OCI-LY1 (cell line): Measurements from ENCODE around the gene TSR1.

Experiments
- H2AFZ ChIP-seq: fragments of 200-600 bp; sonication (generic), shearing (Covaris generic); 2 replicates; pipeline ENCODE4 v1.6.0; 2014; ENCODE audit warnings: antibody characterized with exemption, mild to moderate bottlenecking, low read length
- H3F3A ChIP-seq: fragments of 200-600 bp; sonication (generic), shearing (Covaris generic); 2 replicates; pipeline ENCODE4 v1.6.0; 2014; ENCODE audit warnings: mild to moderate bottlenecking, antibody characterized with exemption, low read length, moderate library complexity; ENCODE audit not compliant: insufficient read depth
- H3K27ac ChIP-seq: fragments of 200-600 bp; sonication (generic); 2 replicates; pipeline ENCODE4 v1.5.1; 2014; ENCODE audit warnings: low read length, mixed run types, mild to moderate bottlenecking, low read depth; ENCODE audit not compliant: poor library complexity, severe bottlenecking
- H3K27me3 ChIP-seq: fragments of 200-600 bp; sonication (generic); 2 replicates; pipeline ENCODE4 v1.6.0; 2014; ENCODE audit warnings: antibody characterized with exemption, mild to moderate bottlenecking, low read length, moderate library complexity; ENCODE audit not compliant: insufficient read depth
- H3K36me3 ChIP-seq: fragments of 200-600 bp; sonication (generic); 2 replicates; pipeline ENCODE4 v1.6.1; 2014; ENCODE audit warnings: mild to moderate bottlenecking, antibody characterized with exemption, low read length, moderate library complexity, mixed read lengths; ENCODE audit not compliant: insufficient read depth
- H3K4me1 ChIP-seq: fragments of 200-600 bp; sonication (generic); 2 replicates; pipeline ENCODE4 v1.5.1; 2014; ENCODE audit warnings: mild to moderate bottlenecking, low read length, moderate library complexity; ENCODE audit not compliant: insufficient read depth, severe bottlenecking
- H3K4me2 ChIP-seq: fragments of 200-600 bp; sonication (generic), shearing (Covaris generic); 2 replicates; pipeline ENCODE4 v1.6.1; 2014; ENCODE audit warnings: low read length
- H3K4me3 ChIP-seq: fragments of 200-600 bp; sonication (generic); 2 replicates; pipeline ENCODE4 v1.5.1; 2014; ENCODE audit warnings: low read length, low read depth, mild to moderate bottlenecking, mixed read lengths; ENCODE audit not compliant: poor library complexity, severe bottlenecking
- H3K79me2 ChIP-seq: fragments of 200-600 bp; shearing (Covaris generic); 2 replicates; pipeline ENCODE4 v1.6.1; 2016; ENCODE audit warnings: mixed run types, low read length, mixed read lengths; ENCODE audit not compliant: insufficient read depth
- H3K9ac ChIP-seq: fragments of 200-600 bp; sonication (generic), shearing (Covaris generic); 2 replicates; pipeline ENCODE4 v1.6.1; 2014; ENCODE audit warnings: mild to moderate bottlenecking, low read length, mixed read lengths
- H3K9me2 ChIP-seq: fragments of 200-600 bp; sonication (generic), shearing (Covaris generic); 2 replicates; pipeline ENCODE4 v1.6.1; 2014; ENCODE audit warnings: low read depth, mild to moderate bottlenecking, low read length, mixed read lengths
- H3K9me3 ChIP-seq: fragments of 200-600 bp; shearing (Covaris generic); 2 replicates; pipeline ENCODE4 v1.6.1; 2014; ENCODE audit warnings: low read length, mixed read lengths
- H4K20me1 ChIP-seq: fragments of 200-600 bp; sonication (generic), shearing (Covaris generic); 2 replicates; pipeline ENCODE4 v1.6.0; 2016; ENCODE audit warnings: mild to moderate bottlenecking, low read length; ENCODE audit not compliant: insufficient read depth
- CTCF ChIP-seq: fragments of 200-600 bp; sonication (generic), shearing (Covaris generic); IDR thresholded peaks from 2 replicates; pipeline ENCODE4 v1.5.1; 2017; ENCODE audit warnings: mild to moderate bottlenecking, antibody characterized with exemption, low read length, moderate library complexity, mixed read lengths
- EZH2 ChIP-seq: fragments of 200-600 bp; sonication (generic), shearing (Covaris generic); IDR thresholded peaks from 2 replicates; pipeline ENCODE4 v1.8.0; 2017; ENCODE audit warnings: borderline replicate concordance, mixed run types, mild to moderate bottlenecking, antibody characterized with exemption, low read length, moderate library complexity, mixed read lengths

TSR1 gene

GRCh38 chr17:2299136-2299535 is 37.1 kb downstream of the TSR1 start:
- peaks cover 58% of the 10 kb centered on the region for H3K36me3 ChIP-seq
- H2AFZ ChIP-seq, result no peak overlapping the region
- no peak overlapping the region for H3K9ac ChIP-seq
- peaks cover 11% of the 10 kb centered on the region for H3K4me1 ChIP-seq
- TF ChIP-seq EZH2, result no peak
- no peak for TF ChIP-seq CTCF
- no peak overlapping the region for H3K4me2 ChIP-seq
- H3K79me2 ChIP-seq, result 0 out of 2 replicates have a peak, but pooled peaks cover 7% of the 10 kb centered on the region
- H3K27me3 ChIP-seq, result no peaks in the 10 kb centered on the region
- no peaks in the 10 kb centered on the region for H3K9me3 ChIP-seq
- H4K20me1 ChIP-seq, result no peaks in the 10 kb centered on the region; the same call in 1 of the 2 replicates
- H3K27ac ChIP-seq, result no peak overlapping the region
- H3K4me3 ChIP-seq, result no peak overlapping the region
- H3K9me2 ChIP-seq, result no peaks in the 10 kb centered on the region
- H3F3A ChIP-seq, result no peaks in the 10 kb centered on the region

DNA sequence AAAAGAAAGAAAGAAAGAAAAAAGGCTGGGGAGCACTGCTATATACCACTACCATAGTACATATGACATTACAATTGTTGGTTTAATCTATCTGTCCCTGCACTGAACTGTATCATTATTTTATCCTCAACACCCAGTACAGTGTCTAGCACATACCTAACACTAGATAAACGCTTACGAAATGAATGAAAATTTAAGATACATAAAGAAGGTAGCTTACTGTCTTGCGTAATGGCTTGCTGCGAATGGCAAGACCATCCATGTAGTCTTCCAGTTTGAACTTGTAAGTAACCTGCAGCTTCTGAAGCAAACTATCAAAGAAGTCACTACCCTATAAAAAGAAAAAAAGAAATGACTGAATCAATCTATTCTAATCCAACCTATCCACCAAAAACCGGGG is 39.2 kb downstream of the TSR1 start:
- Histone ChIP-seq H3K27me3 (no peaks in the 10 kb centered on the region), H3F3A (no peaks in the 10 kb centered on the region), H3K27ac (no peak overlapping the region), H3K9me3 (no peaks in the 10 kb centered on the region), H3K4me1 (peaks cover 3% of the 10 kb centered on the region), H3K79me2 (no peaks in the 10 kb centered on the region), H4K20me1 (no peaks in the 10 kb centered on the region; the same call in 1 of the 2 replicates), H3K9me2 (no peaks in the 10 kb centered on the region), H3K4me2 (no peak overlapping the region), H2AFZ (no peak overlapping the region), H3K9ac (no peak overlapping the region), H3K4me3 (no peak overlapping the region), H3K36me3 (peaks cover 76% of the 10 kb centered on the region)
- no peak for TF ChIP-seq EZH2
- no peak for TF ChIP-seq CTCF

DNA sequence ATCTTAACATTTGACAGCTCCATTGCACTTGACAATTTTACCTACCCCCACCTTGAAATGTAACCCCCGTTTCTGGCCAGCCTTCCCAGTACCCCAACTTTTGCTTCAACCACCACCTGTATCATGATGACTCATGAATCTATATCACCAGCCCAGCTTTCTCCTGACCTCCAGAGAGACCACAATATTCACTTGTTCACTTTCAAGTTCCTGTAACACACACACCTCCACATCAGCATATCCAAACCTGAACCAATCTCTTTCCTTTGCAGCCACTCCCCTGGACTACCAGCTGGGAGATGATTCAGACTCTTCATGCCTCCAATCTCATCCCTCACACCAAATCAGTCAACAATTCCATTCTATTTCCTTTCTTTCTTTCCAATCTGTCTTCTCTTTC is 40.7 kb downstream of the TSR1 start:
- Histone ChIP-seq H3K9me3 (no peaks in the 10 kb centered on the region), H3K36me3 (peaks cover 87% of the 10 kb centered on the region), H3F3A (no peaks in the 10 kb centered on the region), H3K4me1 (peaks cover under 1% of the 10 kb centered on the region), H3K4me2 (no peak overlapping the region), H2AFZ (no peak overlapping the region), H4K20me1 (no peaks in the 10 kb centered on the region; the same call in 1 of the 2 replicates), H3K9me2 (no peaks in the 10 kb centered on the region), H3K27me3 (no peaks in the 10 kb centered on the region), H3K27ac (no peak overlapping the region), H3K9ac (no peak overlapping the region), H3K4me3 (no peak overlapping the region), H3K79me2 (no peaks in the 10 kb centered on the region)
- TF ChIP-seq CTCF, result no peak
